Neural progenitor cell (in vitro differentiated cells): ENCODE measurements around the gene NPC2. TPM values are rescaled to one million over a fixed set of nuclear protein-coding genes. Genes with fewer than 3 reads are reported as not detected.
A peak's percentile ranks its signal among the peaks of the same experiment; 100 is the strongest.

Experiments
- DNase-seq: peaks from one replicate; pipeline ENCODE4 v3.0.0-alpha.2; 2016; ENCODE audit warnings: low spot score
- H2AFZ ChIP-seq: fragments of 200-600 bp; sonication (generic); replicated peaks from 2 replicates; pipeline ENCODE4 v1.6.1; 2016; ENCODE audit warnings: antibody characterized with exemption
- H3F3A ChIP-seq: fragments of 200-600 bp; sonication (generic); 2 replicates; pipeline ENCODE4 v1.6.1; 2016; ENCODE audit warnings: antibody characterized with exemption, low read depth
- H3K27ac ChIP-seq: fragments of 200-600 bp; sonication (generic); 2 replicates; pipeline ENCODE4 v1.5.1; 2016; ENCODE audit warnings: mild to moderate bottlenecking
- H3K27me3 ChIP-seq: fragments of 200-600 bp; sonication (generic); 2 replicates; pipeline ENCODE4 v1.6.1; 2016; ENCODE audit warnings: mild to moderate bottlenecking, moderate library complexity
- H3K36me3 ChIP-seq: fragments of 200-600 bp; sonication (generic); 2 replicates; pipeline ENCODE4 v1.5.1; 2016
- H3K4me1 ChIP-seq: fragments of 200-600 bp; sonication (generic); 2 replicates; pipeline ENCODE4 v1.6.1; 2016; ENCODE audit warnings: mixed run types
- H3K4me2 ChIP-seq: fragments of 200-600 bp; sonication (generic); 2 replicates; pipeline ENCODE4 v1.6.1; 2016
- H3K4me3 ChIP-seq: fragments of 200-600 bp; sonication (generic); 2 replicates; pipeline ENCODE4 v1.5.1; 2016
- H3K79me2 ChIP-seq: fragments of 200-600 bp; sonication (generic); 2 replicates; pipeline ENCODE4 v1.6.1; 2016; ENCODE audit warnings: low read depth
- H3K9ac ChIP-seq: fragments of 200-600 bp; sonication (generic); 2 replicates; pipeline ENCODE4 v1.6.1; 2016
- H3K9me3 ChIP-seq: fragments of 200-600 bp; sonication (generic); 2 replicates; pipeline ENCODE4 v1.5.1; 2016; ENCODE audit warnings: low read depth
- H4K20me1 ChIP-seq: fragments of 200-600 bp; sonication (generic); 2 replicates; pipeline ENCODE4 v1.6.1; 2016; ENCODE audit warnings: low read depth
- H3K27ac Mint-ChIP-seq: 3 replicates; pipeline ENCODE4 v1.8.0; 2021; ENCODE audit warnings: mixed read lengths
- H3K27me3 Mint-ChIP-seq: 2 replicates; pipeline ENCODE4 v1.8.0; 2022; ENCODE audit warnings: low read depth, mild to moderate bottlenecking, inconsistent platforms, moderate library complexity, mixed read lengths; ENCODE audit not compliant: insufficient read depth
- H3K36me3 Mint-ChIP-seq: 3 replicates; pipeline ENCODE4 v1.8.0; 2021; ENCODE audit warnings: mixed read lengths
- H3K4me1 Mint-ChIP-seq: 3 replicates; pipeline ENCODE4 v1.8.0; 2021; ENCODE audit warnings: mixed read lengths
- H3K4me3 Mint-ChIP-seq: 3 replicates; pipeline ENCODE4 v1.8.0; 2021; ENCODE audit warnings: mild to moderate bottlenecking, moderate library complexity, mixed read lengths
- H3K9me3 Mint-ChIP-seq: 3 replicates; pipeline ENCODE4 v1.8.0; 2020; ENCODE audit warnings: mixed read lengths
- CTCF ChIP-seq: fragments of 200-600 bp; sonication (generic); IDR thresholded peaks from 2 replicates; pipeline ENCODE4 v1.5.1; 2017; ENCODE audit warnings: antibody characterized with exemption, mild to moderate bottlenecking
- EZH2 ChIP-seq: fragments of 200-600 bp; sonication (generic); IDR thresholded peaks from 2 replicates; pipeline ENCODE4 v1.6.1; 2017; ENCODE audit warnings: antibody characterized with exemption, mild to moderate bottlenecking, moderate library complexity
- EZH2phosphoT487 ChIP-seq: fragments of 200-600 bp; sonication (generic); IDR thresholded peaks from 2 replicates; pipeline ENCODE4 v1.6.1; 2017; ENCODE audit warnings: antibody characterized with exemption
- total RNA-seq: library from RNA; depleted of rRNA; stranded (reverse); fragments of >200 nt; gene quantifications from 2 replicates; pipeline ENCODE4 v1.2.3, GENCODE V29; 2015; ENCODE audit warnings: low replicate concordance

Gene NPC2
- total RNA-seq, 1 donor from 2014 or later: 371 TPM

- H2AFZ ChIP-seq: no peak overlapping the region
- no peak overlapping the region for H3K9ac ChIP-seq
- H3K4me3 ChIP-seq: no peak overlapping the region
- peaks cover 30% of the 10 kb centered on the region for H3K4me1 Mint-ChIP-seq
- H3K4me3 Mint-ChIP-seq: no peak overlapping the region
- no peaks in the 10 kb centered on the region for H3K9me3 ChIP-seq
- H3K79me2 ChIP-seq: peaks cover 3% of the 10 kb centered on the region
- H3K27me3 Mint-ChIP-seq: peaks cover 6% of the 10 kb centered on the region
- H3F3A ChIP-seq: peaks cover 40% of the 10 kb centered on the region
- no peak overlapping the region for H3K4me2 ChIP-seq
- peak; percentile 69 for DNase-seq
- H3K36me3 ChIP-seq: no peaks in the 10 kb centered on the region
- peaks cover 6% of the 10 kb centered on the region for H4K20me1 ChIP-seq
- peaks cover 25% of the 10 kb centered on the region for H3K4me1 ChIP-seq
- H3K27ac Mint-ChIP-seq: peak overlapping the region; percentile 31
- no peaks in the 10 kb centered on the region for H3K9me3 Mint-ChIP-seq
- H3K27ac ChIP-seq: no peak overlapping the region
- H3K36me3 Mint-ChIP-seq: no peaks in the 10 kb centered on the region
- no peaks in the 10 kb centered on the region for H3K27me3 ChIP-seq
- TF ChIP-seq CTCF: peak; percentile 62
- no peak for TF ChIP-seq EZH2
These were observed 9.3 kb upstream of the NPC2 start for GRCh38 chr14:74502236-74503019.

- Histone ChIP-seq H4K20me1 (peaks cover 6% of the 10 kb centered on the region), H3K9ac (no peak overlapping the region), H3K9me3 (no peaks in the 10 kb centered on the region), H2AFZ (no peak overlapping the region), H3K79me2 (peaks cover 4% of the 10 kb centered on the region), H3K4me1 (peaks cover 25% of the 10 kb centered on the region), H3F3A (peaks cover 40% of the 10 kb centered on the region), H3K4me2 (peak overlapping the region; percentile 50), H3K4me3 (no peak overlapping the region), H3K27me3 (no peaks in the 10 kb centered on the region), H3K36me3 (no peaks in the 10 kb centered on the region), H3K27ac (no peak overlapping the region)
- no peak for DNase-seq
- H3K27me3 Mint-ChIP-seq: peaks cover 5% of the 10 kb centered on the region
- H3K4me1 Mint-ChIP-seq: peaks cover 24% of the 10 kb centered on the region
- H3K4me3 Mint-ChIP-seq: no peak overlapping the region
- TF ChIP-seq CTCF (no peak), EZH2 (no peak), EZH2phosphoT487 (no peak)
- no peaks in the 10 kb centered on the region for H3K9me3 Mint-ChIP-seq
- H3K27ac Mint-ChIP-seq: peak overlapping the region; percentile 89
- no peaks in the 10 kb centered on the region for H3K36me3 Mint-ChIP-seq
These were observed 8.6 kb upstream of the NPC2 start for GRCh38 chr14:74501691-74502090.

GRCh38 chr14:74501135-74501614 lies 8.1 kb upstream of the NPC2 start:
- no peak overlapping the region for H2AFZ ChIP-seq
- peaks cover under 1% of the 10 kb centered on the region for H3K36me3 ChIP-seq
- peaks cover 2% of the 10 kb centered on the region for H3K36me3 Mint-ChIP-seq
- H3K9me3 Mint-ChIP-seq: no peaks in the 10 kb centered on the region
- peak overlapping the region; percentile 89 for H3K27ac Mint-ChIP-seq
- H3K4me3 ChIP-seq: no peak overlapping the region
- no peak overlapping the region for H3K9ac ChIP-seq
- H3F3A ChIP-seq: peaks cover 40% of the 10 kb centered on the region
- H3K4me1 ChIP-seq: peaks cover 25% of the 10 kb centered on the region
- H3K79me2 ChIP-seq: peaks cover 4% of the 10 kb centered on the region
- H3K27me3 Mint-ChIP-seq: peaks cover 4% of the 10 kb centered on the region
- peak overlapping the region; percentile 63 for H3K27ac ChIP-seq
- no peak for TF ChIP-seq EZH2phosphoT487
- no peak for TF ChIP-seq EZH2
- peak; percentile 73 for TF ChIP-seq CTCF
- H3K4me2 ChIP-seq: peak overlapping the region; percentile 50
- peak overlapping the region; percentile 55 for H3K4me3 Mint-ChIP-seq
- peaks cover 21% of the 10 kb centered on the region for H3K4me1 Mint-ChIP-seq
- peak; percentile 89 for DNase-seq
- no peaks in the 10 kb centered on the region for H3K9me3 ChIP-seq
- H3K27me3 ChIP-seq: no peaks in the 10 kb centered on the region
- H4K20me1 ChIP-seq: peaks cover 6% of the 10 kb centered on the region
